ENCODE measurements around the gene DISC1. TPM values are rescaled to one million over a fixed set of nuclear protein-coding genes. Genes with fewer than 3 reads are reported as not detected.

Gene DISC1
- total RNA-seq, 4 donors from 2014 or later, result 3.3 to 11.4 (median 4.2) TPM

GRCh38 chr1:232012773-232013386 lies 386.3 kb downstream of the DISC1 start:
- DNase-seq, result no peak
- TF ChIP-seq CTCF (IDR thresholded peaks at IDR 0.05), result no peak
- TF ChIP-seq POLR2A (IDR thresholded peaks at IDR 0.05), result no peak
- Histone ChIP-seq H3K36me3 (no peaks in the 10 kb centered on the region), H3K4me3 (peak overlapping the region in 1 of 4 donors; percentile 33), H3K27me3 (no peaks in the 10 kb centered on the region), H3K9me3 (no peaks in the 10 kb centered on the region), H3K4me1 (peaks cover 0 to 29% (median 0%) of the 10 kb centered on the region in 3 donors), H3K27ac (peak overlapping the region in 3 of 4 donors; percentile 2 to 61 (median 30))
- intact Hi-C loops (cut with DNase I), result no loop called here
- WGBS, 2 donors, result 66 to 84% methylated on average over 10 of the region's 10 CpGs

GRCh38 chr1:232014941-232015340 lies 388.4 kb downstream of the DISC1 start:
- H3K36me3 ChIP-seq, result no peaks in the 10 kb centered on the region
- H3K4me1 ChIP-seq, result peaks cover 0 to 36% (median 0%) of the 10 kb centered on the region in 3 donors
- DNase-seq, result no peak
- H3K27me3 ChIP-seq, result no peaks in the 10 kb centered on the region
- intact Hi-C loops (cut with DNase I), result no loop called here
- 95 to 97% methylated on average over 4 of the region's 4 CpGs for WGBS, 2 donors
- H3K4me3 ChIP-seq, result no peak overlapping the region
- no peaks in the 10 kb centered on the region for H3K9me3 ChIP-seq
- TF ChIP-seq CTCF (IDR thresholded peaks at IDR 0.05), result no peak
- no peak for TF ChIP-seq POLR2A (IDR thresholded peaks at IDR 0.05)
- no peak overlapping the region for H3K27ac ChIP-seq

- H3K9me3 ChIP-seq, result no peaks in the 10 kb centered on the region
- no peaks in the 10 kb centered on the region for H3K36me3 ChIP-seq
- 91 to 96% methylated on average over 7 of the region's 7 CpGs for WGBS, 2 donors
- no peaks in the 10 kb centered on the region for H3K27me3 ChIP-seq
- intact Hi-C loops (cut with DNase I), result no loop called here
- TF ChIP-seq CTCF (IDR thresholded peaks at IDR 0.05) (no peak), POLR2A (IDR thresholded peaks at IDR 0.05) (no peak)
- no peak for DNase-seq
- H3K4me1 ChIP-seq, result peaks cover 0 to 35% (median 0%) of the 10 kb centered on the region in 3 donors
- no peak overlapping the region for H3K4me3 ChIP-seq
- no peak overlapping the region for H3K27ac ChIP-seq
Observed at GRCh38 chr1:232016616-232017015, 390.0 kb downstream of the DISC1 start.

- intact Hi-C loops (cut with DNase I), result no loop called here
- Histone ChIP-seq H3K9me3 (no peaks in the 10 kb centered on the region), H3K4me3 (no peak overlapping the region), H3K27me3 (no peaks in the 10 kb centered on the region), H3K4me1 (peaks cover 0 to 32% (median 0%) of the 10 kb centered on the region in 3 donors), H3K27ac (no peak overlapping the region), H3K36me3 (no peaks in the 10 kb centered on the region)
- TF ChIP-seq POLR2A (IDR thresholded peaks at IDR 0.05) (no peak), CTCF (IDR thresholded peaks at IDR 0.05) (no peak)
- 95 to 98% methylated on average over 2 of the region's 2 CpGs for WGBS, 2 donors
- no peak for DNase-seq
Observed at GRCh38 chr1:232017057-232017456, 390.5 kb downstream of the DISC1 start.

- H3K27ac ChIP-seq, result peak overlapping the region in 1 of 4 donors; percentile 33
- no peak overlapping the region for H3K4me3 ChIP-seq
- H3K36me3 ChIP-seq, result no peaks in the 10 kb centered on the region
- intact Hi-C loops (cut with DNase I), result no loop called here
- 45 to 47% methylated on average over 1 of the region's 1 CpG for WGBS, 2 donors
- no peak for DNase-seq
- H3K9me3 ChIP-seq, result no peaks in the 10 kb centered on the region
- H3K4me1 ChIP-seq, result peaks cover 0 to 30% (median 0%) of the 10 kb centered on the region in 3 donors
- H3K27me3 ChIP-seq, result no peaks in the 10 kb centered on the region
- TF ChIP-seq POLR2A (IDR thresholded peaks at IDR 0.05), result no peak
- no peak for TF ChIP-seq CTCF (IDR thresholded peaks at IDR 0.05)
Observed at GRCh38 chr1:232017759-232018158, 391.2 kb downstream of the DISC1 start.
